ENCODE measurements around the gene EVI5L.

The EVI5L gene

GRCh38 chr19:7872306-7873204 lies 42.5 kb downstream of the EVI5L start:
- Histone ChIP-seq H3K4me3 (ENCODE audit: low read depth, low read length) (peak overlapping the region; percentile 79), H3K27me3 (ENCODE audit: control insufficient read depth, insufficient read depth, low read length) (peaks cover 20% of the 10 kb centered on the region), H3K9ac (ENCODE audit: low read depth, low read length) (no peak overlapping the region), H3K9me3 (ENCODE audit: control insufficient read depth, insufficient read depth, low read length) (no peaks in the 10 kb centered on the region), H3K36me3 (ENCODE audit: control insufficient read depth, insufficient read depth, low read length) (no peaks in the 10 kb centered on the region), H3K4me1 (ENCODE audit: control insufficient read depth, insufficient read depth, low read length) (peaks cover 6% of the 10 kb centered on the region)

GRCh38 chr19:7873304-7874075 lies 43.5 kb downstream of the EVI5L start:
- Histone ChIP-seq H3K27me3 (ENCODE audit: control insufficient read depth, insufficient read depth, low read length) (peaks cover 17% of the 10 kb centered on the region), H3K9me3 (ENCODE audit: control insufficient read depth, insufficient read depth, low read length) (no peaks in the 10 kb centered on the region), H3K4me3 (ENCODE audit: low read depth, low read length) (peak overlapping the region; percentile 79), H3K4me1 (ENCODE audit: control insufficient read depth, insufficient read depth, low read length) (peaks cover 6% of the 10 kb centered on the region), H3K36me3 (ENCODE audit: control insufficient read depth, insufficient read depth, low read length) (no peaks in the 10 kb centered on the region), H3K9ac (ENCODE audit: low read depth, low read length) (no peak overlapping the region)

GRCh38 chr19:7874076-7874896 lies 44.3 kb downstream of the EVI5L start, which contains the start of gene PRR36:
TSS of gene PRR36 (minus strand) at chr19:7874390. CDS start at chr19:7873689, 701 bp downstream.
- Histone ChIP-seq H3K9me3 (ENCODE audit: control insufficient read depth, insufficient read depth, low read length) (no peaks in the 10 kb centered on the region), H3K9ac (ENCODE audit: low read depth, low read length) (no peak within 1 kb of the TSS), H3K4me1 (ENCODE audit: control insufficient read depth, insufficient read depth, low read length) (peaks cover 6% of the 10 kb centered on the region), H3K36me3 (ENCODE audit: control insufficient read depth, insufficient read depth, low read length) (no peaks in the 10 kb centered on the region), H3K27me3 (ENCODE audit: control insufficient read depth, insufficient read depth, low read length) (peaks cover 17% of the 10 kb centered on the region), H3K4me3 (ENCODE audit: low read depth, low read length) (peak within 1 kb of the TSS; percentile 79)

- peak overlapping the region; percentile 79 for H3K4me3 ChIP-seq (ENCODE audit: low read depth, low read length)
Measured at GRCh38 chr19:7874897-7875273, 44.9 kb downstream of the EVI5L start.

GRCh38 chr19:7877249-7877836 lies 47.3 kb downstream of the EVI5L start:
- H3K4me1 ChIP-seq (ENCODE audit: control insufficient read depth, insufficient read depth, low read length) = peaks cover 4% of the 10 kb centered on the region

More at GRCh38 chr19:7874897-7875273, 44.9 kb downstream of the EVI5L start:
- H3K27me3 ChIP-seq (ENCODE audit: control insufficient read depth, insufficient read depth, low read length) = peaks cover 17% of the 10 kb centered on the region
- H3K4me1 ChIP-seq (ENCODE audit: control insufficient read depth, insufficient read depth, low read length) = peaks cover 6% of the 10 kb centered on the region
- no peak overlapping the region for H3K9ac ChIP-seq (ENCODE audit: low read depth, low read length)
- H3K9me3 ChIP-seq (ENCODE audit: control insufficient read depth, insufficient read depth, low read length) = no peaks in the 10 kb centered on the region
- no peaks in the 10 kb centered on the region for H3K36me3 ChIP-seq (ENCODE audit: control insufficient read depth, insufficient read depth, low read length)

GRCh38 chr19:7879111-7879807 lies 49.2 kb downstream of the EVI5L start:
- H3K9me3 ChIP-seq (ENCODE audit: control insufficient read depth, insufficient read depth, low read length) = no peaks in the 10 kb centered on the region
- H3K27me3 ChIP-seq (ENCODE audit: control insufficient read depth, insufficient read depth, low read length) = peaks cover 6% of the 10 kb centered on the region
- no peak overlapping the region for H3K4me3 ChIP-seq (ENCODE audit: low read depth, low read length)
- no peaks in the 10 kb centered on the region for H3K36me3 ChIP-seq (ENCODE audit: control insufficient read depth, insufficient read depth, low read length)
- H3K9ac ChIP-seq (ENCODE audit: low read depth, low read length) = no peak overlapping the region
- no peaks in the 10 kb centered on the region for H3K4me1 ChIP-seq (ENCODE audit: control insufficient read depth, insufficient read depth, low read length)

More at GRCh38 chr19:7877249-7877836, 47.3 kb downstream of the EVI5L start:
- Histone ChIP-seq H3K9ac (ENCODE audit: low read depth, low read length) (no peak overlapping the region), H3K4me3 (ENCODE audit: low read depth, low read length) (no peak overlapping the region), H3K27me3 (ENCODE audit: control insufficient read depth, insufficient read depth, low read length) (peaks cover 17% of the 10 kb centered on the region), H3K36me3 (ENCODE audit: control insufficient read depth, insufficient read depth, low read length) (no peaks in the 10 kb centered on the region), H3K9me3 (ENCODE audit: control insufficient read depth, insufficient read depth, low read length) (no peaks in the 10 kb centered on the region)

GRCh38 chr19:7879836-7880235 lies 49.8 kb downstream of the EVI5L start:
- no peaks in the 10 kb centered on the region for H3K4me1 ChIP-seq (ENCODE audit: control insufficient read depth, insufficient read depth, low read length)
- peaks cover 6% of the 10 kb centered on the region for H3K27me3 ChIP-seq (ENCODE audit: control insufficient read depth, insufficient read depth, low read length)
- no peaks in the 10 kb centered on the region for H3K36me3 ChIP-seq (ENCODE audit: control insufficient read depth, insufficient read depth, low read length)
- H3K9me3 ChIP-seq (ENCODE audit: control insufficient read depth, insufficient read depth, low read length) = no peaks in the 10 kb centered on the region
- H3K4me3 ChIP-seq (ENCODE audit: low read depth, low read length) = no peak overlapping the region
- H3K9ac ChIP-seq (ENCODE audit: low read depth, low read length) = no peak overlapping the region

GRCh38 chr19:7881910-7882309 lies 51.9 kb downstream of the EVI5L start:
- Histone ChIP-seq H3K36me3 (ENCODE audit: control insufficient read depth, insufficient read depth, low read length) (no peaks in the 10 kb centered on the region), H3K4me1 (ENCODE audit: control insufficient read depth, insufficient read depth, low read length) (no peaks in the 10 kb centered on the region), H3K4me3 (ENCODE audit: low read depth, low read length) (no peak overlapping the region), H3K9ac (ENCODE audit: low read depth, low read length) (no peak overlapping the region), H3K27me3 (ENCODE audit: control insufficient read depth, insufficient read depth, low read length) (no peaks in the 10 kb centered on the region), H3K9me3 (ENCODE audit: control insufficient read depth, insufficient read depth, low read length) (no peaks in the 10 kb centered on the region)

- H3K36me3 ChIP-seq (ENCODE audit: control insufficient read depth, insufficient read depth, low read length) = no peaks in the 10 kb centered on the region
- no peaks in the 10 kb centered on the region for H3K27me3 ChIP-seq (ENCODE audit: control insufficient read depth, insufficient read depth, low read length)
- H3K9me3 ChIP-seq (ENCODE audit: control insufficient read depth, insufficient read depth, low read length) = no peaks in the 10 kb centered on the region
- no peak overlapping the region for H3K4me3 ChIP-seq (ENCODE audit: low read depth, low read length)
- H3K4me1 ChIP-seq (ENCODE audit: control insufficient read depth, insufficient read depth, low read length) = peaks cover 4% of the 10 kb centered on the region
- no peak overlapping the region for H3K9ac ChIP-seq (ENCODE audit: low read depth, low read length)
Measured at GRCh38 chr19:7883105-7883504, 53.1 kb downstream of the EVI5L start.

- no peak overlapping the region for H3K4me3 ChIP-seq (ENCODE audit: low read depth, low read length)
- H3K4me1 ChIP-seq (ENCODE audit: control insufficient read depth, insufficient read depth, low read length) = peaks cover 5% of the 10 kb centered on the region
- H3K9ac ChIP-seq (ENCODE audit: low read depth, low read length) = no peak overlapping the region
- H3K27me3 ChIP-seq (ENCODE audit: control insufficient read depth, insufficient read depth, low read length) = peaks cover 3% of the 10 kb centered on the region
- no peaks in the 10 kb centered on the region for H3K36me3 ChIP-seq (ENCODE audit: control insufficient read depth, insufficient read depth, low read length)
- H3K9me3 ChIP-seq (ENCODE audit: control insufficient read depth, insufficient read depth, low read length) = no peaks in the 10 kb centered on the region
Measured at GRCh38 chr19:7883796-7884570, 54.0 kb downstream of the EVI5L start.

All from iPS-15b (cell line).